WTC11 (cell line): ENCODE data around the gene TAF1B. TPM values are rescaled to one million over a fixed set of nuclear protein-coding genes. Genes with fewer than 3 reads are reported as not detected.

Source experiments
- ATAC-seq: fragments of 200-7000 bp; cut with Tn5 transposase; 2 replicates; pipeline ENCODE4 v1.10.0; 2021; ENCODE audit warnings: mild to moderate bottlenecking, moderate library complexity
- CTCF ChIA-PET: fragments of 300-600 bp; sonication (Branson Sonifier 250); formaldehyde crosslinking; loops from one replicate; lab custom pipeline; 2021; ENCODE audit warnings: antibody characterized with exemption; lab: Charles Lee
- POLR2A ChIA-PET: fragments of 350-600 bp; sonication (Branson Sonifier 250); formaldehyde crosslinking; loops from one replicate; lab custom pipeline; 2021; ENCODE audit warnings: antibody characterized with exemption; lab: Charles Lee
- DNase-seq: peaks from one replicate; pipeline ENCODE4 v3.0.0; 2021; ENCODE audit warnings: low spot score
- H3K27ac Mint-ChIP-seq: 2 replicates; pipeline ENCODE4 v1.8.0; 2021; ENCODE audit warnings: mixed read lengths
- H3K27me3 Mint-ChIP-seq: 2 replicates; pipeline ENCODE4 v1.8.0; 2021; ENCODE audit warnings: low read depth, mild to moderate bottlenecking, moderate library complexity, mixed read lengths
- H3K36me3 Mint-ChIP-seq: 2 replicates; pipeline ENCODE4 v1.8.0; 2021; ENCODE audit warnings: mixed read lengths
- H3K4me1 Mint-ChIP-seq: 2 replicates; pipeline ENCODE4 v1.8.0; 2022; ENCODE audit warnings: mixed read lengths
- H3K4me3 Mint-ChIP-seq: 2 replicates; pipeline ENCODE4 v1.8.0; 2021; ENCODE audit warnings: mild to moderate bottlenecking, moderate library complexity, mixed read lengths
- H3K9me3 Mint-ChIP-seq: 2 replicates; pipeline ENCODE4 v1.8.0; 2021; ENCODE audit warnings: mixed read lengths
- AR ChIP-seq: fragments of 250-450 bp; sonication (Bioruptor Pico); IDR thresholded peaks from 2 replicates; pipeline ENCODE4 v1.9.0; 2021; ENCODE audit warnings: mild to moderate bottlenecking
- ATF3 ChIP-seq: sonication (generic); formaldehyde crosslinking; conservative IDR thresholded peaks from 2 replicates; pipeline ENCODE4 v1.8.1; 2022; ENCODE audit warnings: mild to moderate bottlenecking, missing genetic modification reagents
- ATF6 ChIP-seq: sonication (generic); formaldehyde crosslinking; IDR thresholded peaks from 2 replicates; pipeline ENCODE4 v1.8.1; 2023; ENCODE audit warnings: mild to moderate bottlenecking, missing genetic modification reagents
- CBFB ChIP-seq: sonication (generic); formaldehyde crosslinking; IDR thresholded peaks from 2 replicates; pipeline ENCODE4 v1.8.1; 2022; ENCODE audit warnings: mild to moderate bottlenecking, low read depth, missing genetic modification reagents
- CREM ChIP-seq: sonication (generic); formaldehyde crosslinking; IDR thresholded peaks from 2 replicates; pipeline ENCODE4 v1.8.1; 2022; ENCODE audit warnings: mild to moderate bottlenecking, missing genetic modification reagents, moderate library complexity
- E2F4 ChIP-seq: sonication (generic); formaldehyde crosslinking; IDR thresholded peaks from 2 replicates; pipeline ENCODE4 v1.8.1; 2022; ENCODE audit warnings: low read depth, mild to moderate bottlenecking, moderate library complexity, missing genetic modification reagents, borderline replicate concordance
- ESRRA ChIP-seq: sonication (generic); formaldehyde crosslinking; IDR thresholded peaks from 2 replicates; pipeline ENCODE4 v1.8.1; 2022; ENCODE audit warnings: mild to moderate bottlenecking, missing genetic modification reagents, borderline replicate concordance
- MXD4 ChIP-seq: fragments of 250-450 bp; sonication (Bioruptor Pico); IDR thresholded peaks from 2 replicates; pipeline ENCODE4 v1.8.0; 2021; ENCODE audit warnings: mild to moderate bottlenecking, moderate library complexity, borderline replicate concordance
- NFE2L1 ChIP-seq: sonication (generic); formaldehyde crosslinking; IDR thresholded peaks from 2 replicates; pipeline ENCODE4 v1.8.1; 2023; ENCODE audit warnings: missing genetic modification reagents
- PRRX2 ChIP-seq: fragments of 250-450 bp; sonication (Bioruptor Pico); IDR thresholded peaks from 2 replicates; pipeline ENCODE4 v1.8.0; 2021; ENCODE audit warnings: mild to moderate bottlenecking
- RORB ChIP-seq: fragments of 250-450 bp; sonication (Bioruptor Pico); IDR thresholded peaks from 2 replicates; pipeline ENCODE4 v1.9.0; 2021; ENCODE audit warnings: mild to moderate bottlenecking
- SMAD4 ChIP-seq: sonication (generic); formaldehyde crosslinking; IDR thresholded peaks from 2 replicates; pipeline ENCODE4 v1.8.0; 2022; ENCODE audit warnings: mild to moderate bottlenecking, missing genetic modification reagents
- TEAD1 ChIP-seq: sonication (generic); formaldehyde crosslinking; IDR thresholded peaks from 2 replicates; pipeline ENCODE4 v1.8.0; 2022; ENCODE audit warnings: mild to moderate bottlenecking, missing genetic modification reagents
- TP53 ChIP-seq: sonication (generic); formaldehyde crosslinking; IDR thresholded peaks from 2 replicates; pipeline ENCODE4 v1.8.1; 2023; ENCODE audit warnings: mild to moderate bottlenecking, missing genetic modification reagents
- ZNF263 ChIP-seq: sonication (generic); formaldehyde crosslinking; IDR thresholded peaks from 2 replicates; pipeline ENCODE4 v1.8.1; 2022; ENCODE audit warnings: low read depth, mild to moderate bottlenecking, moderate library complexity, missing genetic modification reagents
- ZNF317 ChIP-seq: sonication (generic); formaldehyde crosslinking; IDR thresholded peaks from 2 replicates; pipeline ENCODE4 v1.8.1; 2023; ENCODE audit warnings: low read depth, mild to moderate bottlenecking, moderate library complexity, missing genetic modification reagents, borderline replicate concordance
- ZNF423 ChIP-seq: fragments of 250-450 bp; sonication (Bioruptor Pico); IDR thresholded peaks from 2 replicates; pipeline ENCODE4 v2.1.2; 2022; ENCODE audit warnings: mild to moderate bottlenecking, moderate library complexity
- total RNA-seq: library from RNA; stranded (reverse); gene quantifications from 3 replicates; pipeline ENCODE4 v1.2.3, GENCODE V29; 2021
- TF ChIP-seq, protein P1 (sequence below): fragments of 200-600 bp; IDR thresholded peaks from 2 replicates; pipeline ENCODE4 v1.8.0; 2022; ENCODE audit warnings: antibody characterized with exemption
- TF ChIP-seq, protein P2 (sequence below): sonication (generic); formaldehyde crosslinking; IDR thresholded peaks from 2 replicates; pipeline ENCODE4 v1.8.0; 2022; ENCODE audit warnings: mild to moderate bottlenecking, missing genetic modification reagents

TAF1B gene
- total RNA-seq, 1 experiment from 2014 or later = 28.8 TPM

- ATAC-seq = no peak
These were observed 40.1 kb upstream of the TAF1B start for GRCh38 chr2:9803023-9803805.

More at GRCh38 chr2:9803023-9803805, 40.1 kb upstream of the TAF1B start:
- ChIA-PET POLR2A (interaction anchor here (0.8 kb wide), 1 partner anchor 93 kb away, joined by 8 read pairs; no protein-coding TSS in a partner anchor), CTCF (interaction anchor here (1.1 to 7.5 kb wide), 3 partner anchors 10 to 32 kb away, joined by 3 to 130 read pairs (median 56); no protein-coding TSS in a partner anchor)
- Mint-ChIP-seq H3K4me3 (no peak overlapping the region), H3K4me1 (peaks cover 12% of the 10 kb centered on the region), H3K9me3 (no peaks in the 10 kb centered on the region), H3K27me3 (no peaks in the 10 kb centered on the region), H3K27ac (no peak overlapping the region), H3K36me3 (no peaks in the 10 kb centered on the region)
- no peak for DNase-seq
- TF ChIP-seq CREM (CRISPR knock-in tag) (no peak), ATF3 (no peak), NFE2L1 (CRISPR knock-in tag) (no peak), PRRX2 (CRISPR knock-in tag) (no peak), TP53 (CRISPR knock-in tag) (no peak), E2F4 (CRISPR knock-in tag) (no peak), ZNF317 (no peak), ESRRA (no peak), ATF6 (CRISPR knock-in tag) (no peak), ZNF263 (CRISPR knock-in tag) (no peak), RORB (CRISPR knock-in tag) (no peak), CBFB (no peak), MXD4 (CRISPR knock-in tag) (no peak), ZNF423 (CRISPR knock-in tag) (no peak), SMAD4 (no peak), AR (no peak), TEAD1 (CRISPR knock-in tag) (no peak)
- TF ChIP-seq, protein P1, sequence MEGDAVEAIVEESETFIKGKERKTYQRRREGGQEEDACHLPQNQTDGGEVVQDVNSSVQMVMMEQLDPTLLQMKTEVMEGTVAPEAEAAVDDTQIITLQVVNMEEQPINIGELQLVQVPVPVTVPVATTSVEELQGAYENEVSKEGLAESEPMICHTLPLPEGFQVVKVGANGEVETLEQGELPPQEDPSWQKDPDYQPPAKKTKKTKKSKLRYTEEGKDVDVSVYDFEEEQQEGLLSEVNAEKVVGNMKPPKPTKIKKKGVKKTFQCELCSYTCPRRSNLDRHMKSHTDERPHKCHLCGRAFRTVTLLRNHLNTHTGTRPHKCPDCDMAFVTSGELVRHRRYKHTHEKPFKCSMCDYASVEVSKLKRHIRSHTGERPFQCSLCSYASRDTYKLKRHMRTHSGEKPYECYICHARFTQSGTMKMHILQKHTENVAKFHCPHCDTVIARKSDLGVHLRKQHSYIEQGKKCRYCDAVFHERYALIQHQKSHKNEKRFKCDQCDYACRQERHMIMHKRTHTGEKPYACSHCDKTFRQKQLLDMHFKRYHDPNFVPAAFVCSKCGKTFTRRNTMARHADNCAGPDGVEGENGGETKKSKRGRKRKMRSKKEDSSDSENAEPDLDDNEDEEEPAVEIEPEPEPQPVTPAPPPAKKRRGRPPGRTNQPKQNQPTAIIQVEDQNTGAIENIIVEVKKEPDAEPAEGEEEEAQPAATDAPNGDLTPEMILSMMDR = no peak
- TF ChIP-seq, protein P2, sequence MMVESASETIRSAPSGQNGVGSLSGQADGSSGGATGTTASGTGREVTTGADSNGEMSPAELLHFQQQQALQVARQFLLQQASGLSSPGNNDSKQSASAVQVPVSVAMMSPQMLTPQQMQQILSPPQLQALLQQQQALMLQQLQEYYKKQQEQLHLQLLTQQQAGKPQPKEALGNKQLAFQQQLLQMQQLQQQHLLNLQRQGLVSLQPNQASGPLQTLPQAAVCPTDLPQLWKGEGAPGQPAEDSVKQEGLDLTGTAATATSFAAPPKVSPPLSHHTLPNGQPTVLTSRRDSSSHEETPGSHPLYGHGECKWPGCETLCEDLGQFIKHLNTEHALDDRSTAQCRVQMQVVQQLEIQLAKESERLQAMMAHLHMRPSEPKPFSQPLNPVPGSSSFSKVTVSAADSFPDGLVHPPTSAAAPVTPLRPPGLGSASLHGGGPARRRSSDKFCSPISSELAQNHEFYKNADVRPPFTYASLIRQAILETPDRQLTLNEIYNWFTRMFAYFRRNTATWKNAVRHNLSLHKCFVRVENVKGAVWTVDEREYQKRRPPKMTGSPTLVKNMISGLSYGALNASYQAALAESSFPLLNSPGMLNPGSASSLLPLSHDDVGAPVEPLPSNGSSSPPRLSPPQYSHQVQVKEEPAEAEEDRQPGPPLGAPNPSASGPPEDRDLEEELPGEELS = no peak
- TF ChIP-seq, all 79 proteins: peak for 0
